NB4 (cell line): Measurements from ENCODE around the gene SHISAL1.

Experiments
- POLR2A ChIP-seq: IDR thresholded peaks from 2 replicates; pipeline ENCODE4 v1.6.1; 2011; ENCODE audit warnings: mild to moderate bottlenecking; ENCODE audit not compliant: insufficient read length; ENCODE audit errors: extremely low read depth
- TF ChIP-seq, protein P1 (sequence below): IDR thresholded peaks from one replicate; pipeline ENCODE4 v1.5.1; 2012; ENCODE audit warnings: low read depth, low read length

DNA sequence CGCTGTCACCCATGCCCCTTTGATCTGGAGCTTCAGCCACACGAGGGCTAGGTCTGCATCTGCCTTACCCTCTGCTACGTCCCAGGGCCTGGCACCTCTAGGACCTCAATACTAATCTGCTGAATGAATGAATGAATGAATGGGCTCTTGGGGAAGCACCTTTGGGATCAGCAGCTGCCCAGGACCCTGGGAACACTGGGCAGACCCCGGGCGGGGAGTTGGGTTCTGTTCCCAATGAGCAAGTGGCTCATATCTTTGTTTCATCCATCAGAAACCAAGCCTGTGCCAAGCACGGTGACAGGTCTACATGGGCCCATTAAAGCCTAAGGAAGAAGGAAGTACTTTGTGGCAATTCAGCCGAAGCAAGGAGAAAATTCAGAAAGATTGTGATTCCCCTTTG, 41.5 kb upstream of the SHISAL1 start:
- TF ChIP-seq, protein P1, sequence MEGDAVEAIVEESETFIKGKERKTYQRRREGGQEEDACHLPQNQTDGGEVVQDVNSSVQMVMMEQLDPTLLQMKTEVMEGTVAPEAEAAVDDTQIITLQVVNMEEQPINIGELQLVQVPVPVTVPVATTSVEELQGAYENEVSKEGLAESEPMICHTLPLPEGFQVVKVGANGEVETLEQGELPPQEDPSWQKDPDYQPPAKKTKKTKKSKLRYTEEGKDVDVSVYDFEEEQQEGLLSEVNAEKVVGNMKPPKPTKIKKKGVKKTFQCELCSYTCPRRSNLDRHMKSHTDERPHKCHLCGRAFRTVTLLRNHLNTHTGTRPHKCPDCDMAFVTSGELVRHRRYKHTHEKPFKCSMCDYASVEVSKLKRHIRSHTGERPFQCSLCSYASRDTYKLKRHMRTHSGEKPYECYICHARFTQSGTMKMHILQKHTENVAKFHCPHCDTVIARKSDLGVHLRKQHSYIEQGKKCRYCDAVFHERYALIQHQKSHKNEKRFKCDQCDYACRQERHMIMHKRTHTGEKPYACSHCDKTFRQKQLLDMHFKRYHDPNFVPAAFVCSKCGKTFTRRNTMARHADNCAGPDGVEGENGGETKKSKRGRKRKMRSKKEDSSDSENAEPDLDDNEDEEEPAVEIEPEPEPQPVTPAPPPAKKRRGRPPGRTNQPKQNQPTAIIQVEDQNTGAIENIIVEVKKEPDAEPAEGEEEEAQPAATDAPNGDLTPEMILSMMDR = no peak
- no peak for TF ChIP-seq POLR2A
